MM.1S (cell line): Measurements from ENCODE around the gene CRTC2.

Source experiments
- EZH2 ChIP-seq: fragments of 300-600 bp; sonication (generic); optimal IDR thresholded peaks from 2 replicates; pipeline ENCODE3; 2017; ENCODE audit warnings: low read depth, mild to moderate bottlenecking, antibody characterized with exemption, low read length, mixed read lengths
- EZH2phosphoT487 ChIP-seq: fragments of 300-600 bp; sonication (generic); IDR thresholded peaks from 2 replicates; pipeline ENCODE4 v1.6.1; 2018; ENCODE audit warnings: antibody characterized with exemption, low read length
- TF ChIP-seq, protein P1 (sequence below): fragments of 300-600 bp; sonication (generic); IDR thresholded peaks from 2 replicates; pipeline ENCODE4 v1.5.1; 2016; ENCODE audit warnings: antibody characterized with exemption, low read length, mixed read lengths

- TF ChIP-seq, protein P1, sequence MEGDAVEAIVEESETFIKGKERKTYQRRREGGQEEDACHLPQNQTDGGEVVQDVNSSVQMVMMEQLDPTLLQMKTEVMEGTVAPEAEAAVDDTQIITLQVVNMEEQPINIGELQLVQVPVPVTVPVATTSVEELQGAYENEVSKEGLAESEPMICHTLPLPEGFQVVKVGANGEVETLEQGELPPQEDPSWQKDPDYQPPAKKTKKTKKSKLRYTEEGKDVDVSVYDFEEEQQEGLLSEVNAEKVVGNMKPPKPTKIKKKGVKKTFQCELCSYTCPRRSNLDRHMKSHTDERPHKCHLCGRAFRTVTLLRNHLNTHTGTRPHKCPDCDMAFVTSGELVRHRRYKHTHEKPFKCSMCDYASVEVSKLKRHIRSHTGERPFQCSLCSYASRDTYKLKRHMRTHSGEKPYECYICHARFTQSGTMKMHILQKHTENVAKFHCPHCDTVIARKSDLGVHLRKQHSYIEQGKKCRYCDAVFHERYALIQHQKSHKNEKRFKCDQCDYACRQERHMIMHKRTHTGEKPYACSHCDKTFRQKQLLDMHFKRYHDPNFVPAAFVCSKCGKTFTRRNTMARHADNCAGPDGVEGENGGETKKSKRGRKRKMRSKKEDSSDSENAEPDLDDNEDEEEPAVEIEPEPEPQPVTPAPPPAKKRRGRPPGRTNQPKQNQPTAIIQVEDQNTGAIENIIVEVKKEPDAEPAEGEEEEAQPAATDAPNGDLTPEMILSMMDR, result no peak
- TF ChIP-seq EZH2 (no peak), EZH2phosphoT487 (no peak)
Measured at GRCh38 chr1:153961421-153961820, 3.0 kb upstream of the CRTC2 start.
